Heart left ventricle (tissue), 13 donors: ENCODE results near the gene CWC27.

Source experiments
- CTCF ChIP-seq, 12 donors: fragments of 200-600 bp; sonication (generic) in 4 of 12; IDR thresholded peaks; one replicate each; pipeline versions ENCODE4 v1.5.0 to v1.8.0; 2018 to 2022; ENCODE audit warnings: antibody characterized with exemption in 12 of 12, mild to moderate bottlenecking in 5 of 12
- POLR2A ChIP-seq, 2 donors: fragments of 450-650 bp; IDR thresholded peaks; one replicate each; pipeline ENCODE4 v1.6.1; 2017; ENCODE audit warnings: antibody characterized with exemption in 2 of 2, mild to moderate bottlenecking in 2 of 2, moderate library complexity in 2 of 2
- donor health status: ischemic (EF 13 %, LVEDD 7.1; RV severe dilation, severe dysfunction).
- donor health status: DM: no; HTN: yes; CAD: no.
- donor health status: DM: no; HTN: no; CAD: no.
- donor health status: ischemic (EF 25% LVEDD 6.9; RV normal size, moderate dysfunction).
- donor health status: ischemic (EF 25% LVEDD 5.7; RV mildly dilated, moderate dysfunction).
- donor health status: ischemic (EF 35%, LVEDD 5.7; RV mildly dilated, moderate dysfunction).
- donor health status: nonischemic (EF 11% LVEDD 7.7; RV severe dilation, severe dysfunction).
- donor health status: DM: yes; HTN: yes; CAD: no.
- donor health status: PGD.
- donor health status: ischemic (EF 29% LVEDD 5.4; RV normal size, mild dysfunction).
- donor health status: nonischemic (EF 23%, LVEDD 6.1; RV moderate dilation, normal function).

- TF ChIP-seq CTCF (IDR thresholded peaks at IDR 0.05) = no peak
- no peak for TF ChIP-seq POLR2A (IDR thresholded peaks at IDR 0.05)
Measured at GRCh38 chr5:65021527-65022226, 252.9 kb downstream of the CWC27 start.
